VCaP (cell line): ENCODE results near the gene MOB3A.
"Not testable (repeated sequence)": the region's sequence is repeated elsewhere in the genome, so short reads cannot be mapped to it uniquely, and the experiment has no call there.

Experiments used
- H3K27ac ChIP-seq: fragments of 450-650 bp; 2 replicates; pipeline ENCODE4 v1.5.1; 2017
- TF ChIP-seq, protein P1 (sequence below): fragments of 450-650 bp; conservative IDR thresholded peaks from 2 replicates; pipeline ENCODE4 v1.5.1; 2017; ENCODE audit warnings: mild to moderate bottlenecking, moderate library complexity

The MOB3A gene

DNA sequence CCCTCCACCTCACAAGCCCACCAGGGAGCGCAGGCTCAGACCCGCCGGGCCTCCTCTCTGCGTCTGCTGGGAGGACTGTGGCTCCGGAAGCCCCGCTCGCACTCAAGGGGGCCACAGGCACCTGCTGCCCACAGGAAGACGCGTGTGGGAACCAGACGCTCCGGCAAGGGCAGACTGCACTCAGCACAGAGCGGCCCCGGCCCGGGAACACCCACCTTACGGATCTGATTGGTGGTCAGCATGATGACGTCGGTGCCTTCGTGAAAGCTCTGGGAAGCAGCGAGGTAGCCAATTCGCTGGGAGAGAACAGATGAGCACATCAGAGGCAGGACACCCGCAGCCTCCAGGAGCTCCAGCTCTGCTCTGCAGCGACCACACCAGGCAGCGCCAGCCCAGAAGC lies 40.7 kb upstream of the MOB3A start:
- no peak overlapping the region for H3K27ac ChIP-seq
- TF ChIP-seq, protein P1, sequence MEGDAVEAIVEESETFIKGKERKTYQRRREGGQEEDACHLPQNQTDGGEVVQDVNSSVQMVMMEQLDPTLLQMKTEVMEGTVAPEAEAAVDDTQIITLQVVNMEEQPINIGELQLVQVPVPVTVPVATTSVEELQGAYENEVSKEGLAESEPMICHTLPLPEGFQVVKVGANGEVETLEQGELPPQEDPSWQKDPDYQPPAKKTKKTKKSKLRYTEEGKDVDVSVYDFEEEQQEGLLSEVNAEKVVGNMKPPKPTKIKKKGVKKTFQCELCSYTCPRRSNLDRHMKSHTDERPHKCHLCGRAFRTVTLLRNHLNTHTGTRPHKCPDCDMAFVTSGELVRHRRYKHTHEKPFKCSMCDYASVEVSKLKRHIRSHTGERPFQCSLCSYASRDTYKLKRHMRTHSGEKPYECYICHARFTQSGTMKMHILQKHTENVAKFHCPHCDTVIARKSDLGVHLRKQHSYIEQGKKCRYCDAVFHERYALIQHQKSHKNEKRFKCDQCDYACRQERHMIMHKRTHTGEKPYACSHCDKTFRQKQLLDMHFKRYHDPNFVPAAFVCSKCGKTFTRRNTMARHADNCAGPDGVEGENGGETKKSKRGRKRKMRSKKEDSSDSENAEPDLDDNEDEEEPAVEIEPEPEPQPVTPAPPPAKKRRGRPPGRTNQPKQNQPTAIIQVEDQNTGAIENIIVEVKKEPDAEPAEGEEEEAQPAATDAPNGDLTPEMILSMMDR = no peak

GRCh38 chr19:2135474-2136402 lies 39.6 kb upstream of the MOB3A start:
- H3K27ac ChIP-seq = peak overlapping the region; percentile 29; the same call in 1 of the 2 replicates
- TF ChIP-seq, protein P1 = no peak

DNA sequence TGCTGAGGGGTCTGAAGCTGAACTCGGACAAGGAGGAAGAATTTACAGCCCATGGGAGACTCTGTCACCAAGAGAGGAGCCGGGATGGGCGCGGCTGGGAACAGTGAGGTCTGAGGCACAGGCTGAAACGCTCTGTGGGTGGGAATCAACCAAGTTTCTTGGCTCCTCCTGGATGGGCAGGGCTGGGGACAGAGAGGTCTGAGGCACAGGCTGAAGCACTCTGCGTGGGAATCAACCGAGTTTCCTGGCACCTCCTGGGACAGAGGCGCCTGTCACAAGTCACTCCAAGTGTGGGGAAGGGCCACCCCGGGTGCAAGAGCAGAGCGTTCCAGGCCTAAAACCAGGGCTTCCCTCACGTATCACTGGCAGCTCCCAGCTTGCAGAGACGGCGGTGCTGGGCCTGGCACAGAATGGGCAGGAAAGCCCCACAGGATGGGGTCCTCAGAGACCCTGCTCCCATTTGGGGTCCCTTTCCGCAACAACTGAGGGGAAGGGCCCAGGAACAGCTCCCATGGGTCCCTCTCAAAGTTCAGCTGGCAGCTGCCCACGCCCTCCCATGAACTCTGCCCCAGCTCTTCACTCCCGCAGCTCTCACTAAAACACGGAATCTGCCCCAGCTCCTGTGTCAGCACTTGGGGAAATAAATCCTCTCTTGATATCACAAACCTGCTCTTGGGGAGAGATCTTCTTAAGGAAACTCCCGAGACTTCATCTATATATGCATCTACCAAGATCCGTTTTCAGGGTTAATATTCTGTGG lies 36.8 kb upstream of the MOB3A start:
- no peak overlapping the region for H3K27ac ChIP-seq
- TF ChIP-seq, protein P1 = no peak

DNA sequence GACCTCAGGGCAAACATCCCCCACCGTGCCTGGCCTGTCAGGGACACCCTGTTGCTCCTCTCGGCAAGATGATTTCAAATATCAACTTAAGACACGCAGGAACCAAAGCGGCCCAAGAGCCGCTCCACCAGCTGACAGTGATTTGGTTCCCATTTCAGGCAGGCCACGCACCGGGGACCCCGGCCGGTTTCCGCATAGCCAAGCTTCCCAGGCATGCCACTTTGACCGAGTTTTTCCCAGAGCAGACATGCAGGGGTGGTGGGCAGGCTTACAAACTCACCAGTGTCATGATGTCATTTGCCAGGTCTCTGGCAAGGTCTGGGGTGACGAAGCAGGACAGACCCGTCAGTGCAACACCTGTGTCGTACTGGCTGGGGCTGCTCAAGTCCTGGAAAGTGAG lies 36.1 kb upstream of the MOB3A start:
- TF ChIP-seq, protein P1 = no peak

GRCh38 chr19:2131012-2131975 lies 35.2 kb upstream of the MOB3A start:
- not testable (repeated sequence) for H3K27ac ChIP-seq

More for the DNA sequence above, 36.1 kb upstream of the MOB3A start:
- H3K27ac ChIP-seq = no peak overlapping the region

DNA sequence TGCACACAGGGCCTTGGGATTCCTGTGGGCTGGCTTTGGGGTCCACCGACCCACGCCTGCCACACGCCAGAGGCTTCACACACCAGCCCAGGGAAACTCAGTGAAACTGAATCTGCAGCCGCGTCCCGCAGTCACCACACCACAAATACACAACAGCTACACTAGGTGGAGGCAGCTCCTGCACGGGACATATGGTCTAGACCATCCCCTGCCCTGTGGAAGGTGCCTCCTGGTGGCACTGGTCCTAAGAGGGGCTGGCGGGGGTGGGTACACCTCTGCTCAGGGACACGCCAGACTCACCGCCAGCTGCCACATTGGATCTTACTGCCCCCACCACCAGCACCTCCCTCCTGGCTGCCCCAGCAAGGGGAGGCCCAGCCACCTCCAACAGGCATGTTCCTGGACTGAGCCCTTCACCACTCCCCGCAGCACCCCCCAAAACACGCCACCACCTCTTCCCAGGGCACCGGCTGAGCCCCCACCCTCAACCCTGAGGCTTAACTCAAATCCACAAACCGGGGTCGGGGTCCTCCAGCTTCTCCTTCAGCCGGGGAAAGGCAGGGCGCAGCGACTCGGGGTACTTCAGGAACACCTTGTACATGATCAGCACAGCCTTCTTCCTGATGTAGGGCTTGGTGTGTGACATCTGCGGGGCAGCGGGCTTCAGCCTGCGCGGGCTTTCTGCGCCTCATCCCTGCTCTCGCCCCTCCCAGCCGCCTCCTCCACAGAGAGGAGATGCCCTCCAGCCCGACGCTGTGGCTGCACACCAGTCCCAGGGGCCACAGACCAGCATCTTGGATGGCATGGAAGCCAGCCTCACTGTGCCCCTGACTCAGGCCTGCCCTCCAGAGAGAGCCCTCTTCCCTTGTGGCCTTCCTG lies 34.0 kb upstream of the MOB3A start:
- no peak overlapping the region for H3K27ac ChIP-seq
- TF ChIP-seq, protein P1 = no peak

DNA sequence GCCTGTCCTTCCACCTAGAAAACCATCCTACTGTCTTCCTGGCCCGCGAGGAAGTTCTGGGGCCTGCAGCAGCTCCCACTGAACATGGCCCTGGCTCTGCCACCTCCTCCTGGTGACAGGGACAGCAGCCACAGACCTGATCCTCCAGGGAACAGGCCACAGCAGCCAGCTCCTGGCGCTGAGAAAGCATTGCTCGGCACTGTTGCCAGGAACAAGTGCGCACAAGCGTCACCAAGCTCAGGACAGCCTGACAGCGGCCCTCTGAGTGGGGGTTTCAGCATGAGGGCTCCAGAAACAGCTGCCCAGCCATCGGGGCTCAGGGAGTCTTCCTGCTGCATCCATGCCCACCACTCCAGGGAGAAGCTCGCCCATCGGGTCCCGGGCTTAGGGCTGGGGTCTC lies 33.4 kb upstream of the MOB3A start:
- TF ChIP-seq, protein P1 = no peak
- no peak overlapping the region for H3K27ac ChIP-seq
